Endothelial cell of umbilical vein (primary cell): ENCODE data around the gene KRTAP6-1. TPM values are rescaled to one million over a fixed set of nuclear protein-coding genes. Genes with fewer than 3 reads are reported as not detected.

Source experiments
- BruUV-seq: library from RNA; stranded (reverse); fragments of 400-500 nt; replicated peaks from 2 replicates; lab custom pipeline; 2021; lab: Mats Ljungman, UMichigan
- CTCF ChIA-PET: fragments of 300-600, 350-600 bp; sonication (Branson Sonifier 250); formaldehyde crosslinking; loops from one replicate; lab custom pipeline; 2021; ENCODE audit warnings: antibody characterized with exemption, inconsistent platforms; lab: Charles Lee
- POLR2A ChIA-PET: fragments of 300-600, 350-600 bp; sonication (Branson Sonifier 250); formaldehyde crosslinking; loops from one replicate; lab custom pipeline; 2021; ENCODE audit warnings: antibody characterized with exemption, inconsistent platforms; lab: Charles Lee
- DNase-seq: peaks from one replicate; pipeline ENCODE4 v3.0.0-alpha.2; 2011; ENCODE audit warnings: low read depth, low spot score
- FAIRE-seq: peaks from 2 replicates; lab custom pipeline; 2011; peaks lifted over from hg19 to GRCh38; lab: Jason Lieb, UNC
- H2AFZ ChIP-seq: 2 replicates; pipeline ENCODE4 v1.6.0; 2012; ENCODE audit warnings: low read depth, low read length, control low read depth, inconsistent platforms
- H3K27ac ChIP-seq: 2 replicates; pipeline ENCODE4 v1.5.1; 2011; ENCODE audit warnings: low read depth, mild to moderate bottlenecking, control low read depth, low read length, moderate library complexity; ENCODE audit not compliant: insufficient read depth
- H3K27me3 ChIP-seq, 2 experiments: 2 replicates each; pipeline versions ENCODE4 v1.6.0 to v1.6.1; 2011; ENCODE audit warnings: low read length in 2 of 2, mixed read lengths in 1 of 2; ENCODE audit not compliant: control insufficient read depth in 2 of 2, insufficient read depth in 2 of 2
- H3K36me3 ChIP-seq, 2 experiments: 2 replicates in 1 of 2; 3 replicates in 1 of 2; pipeline ENCODE4 v1.5.1; 2011; ENCODE audit warnings: low read length in 2 of 2, mild to moderate bottlenecking in 1 of 2, moderate library complexity in 1 of 2; ENCODE audit not compliant: control insufficient read depth in 2 of 2, insufficient read depth in 2 of 2; ENCODE audit errors: extremely low read depth in 1 of 2
- H3K4me1 ChIP-seq: 3 replicates; pipeline ENCODE4 v1.5.1; 2011; ENCODE audit warnings: mild to moderate bottlenecking, low read length; ENCODE audit not compliant: control insufficient read depth, insufficient read depth; ENCODE audit errors: extremely low read depth
- H3K4me2 ChIP-seq: 2 replicates; pipeline ENCODE4 v1.6.1; 2011; ENCODE audit warnings: low read length, control low read depth, mixed read lengths; ENCODE audit not compliant: insufficient read depth
- H3K4me3 ChIP-seq, 3 experiments: fragments of 200-600 bp in 1 of 3; sonication (generic), shearing (Covaris generic) in 1 of 3; replicated peaks in 1 of 3; 2 replicates each; pipeline ENCODE4 v1.5.1; 2011 to 2016; ENCODE audit warnings: control low read depth in 3 of 3, low read length in 3 of 3, mild to moderate bottlenecking in 2 of 3, inconsistent platforms in 1 of 3, low read depth in 1 of 3, moderate library complexity in 1 of 3; ENCODE audit not compliant: insufficient read depth in 1 of 3
- H3K79me2 ChIP-seq: 2 replicates; pipeline ENCODE4 v1.6.0; 2012; ENCODE audit warnings: low read length, inconsistent platforms; ENCODE audit not compliant: control insufficient read depth, insufficient read depth
- H3K9ac ChIP-seq: replicated peaks from 2 replicates; pipeline ENCODE3; 2011; ENCODE audit warnings: low read length, control low read depth; ENCODE audit not compliant: insufficient read depth; ENCODE audit errors: extremely low read depth
- H3K9me1 ChIP-seq: replicated peaks from 3 replicates; pipeline ENCODE4 v1.6.0; 2011; ENCODE audit warnings: mild to moderate bottlenecking, low read length; ENCODE audit not compliant: control insufficient read depth, insufficient read depth; ENCODE audit errors: extremely low read depth
- H3K9me3 ChIP-seq: replicated peaks from 2 replicates; pipeline ENCODE4 v1.5.1; 2012; ENCODE audit warnings: low read length, inconsistent platforms; ENCODE audit not compliant: control insufficient read depth, insufficient read depth
- H4K20me1 ChIP-seq: replicated peaks from 2 replicates; pipeline ENCODE3; 2011; ENCODE audit warnings: mild to moderate bottlenecking, low read length; ENCODE audit not compliant: control insufficient read depth, insufficient read depth; ENCODE audit errors: extremely low read depth
- EZH2 ChIP-seq: IDR thresholded peaks from 2 replicates; pipeline ENCODE4 v1.6.1; 2012; ENCODE audit warnings: borderline replicate concordance, low read depth, mild to moderate bottlenecking, moderate library complexity, low read length, inconsistent platforms; ENCODE audit not compliant: severe bottlenecking
- FOS ChIP-seq: IDR thresholded peaks from 2 replicates; pipeline ENCODE4 v1.6.1; 2011; ENCODE audit warnings: mild to moderate bottlenecking, low read length, moderate library complexity, borderline replicate concordance; ENCODE audit not compliant: insufficient read depth
- GATA2 ChIP-seq: IDR thresholded peaks from 2 replicates; pipeline ENCODE4 v1.7.0; 2011; ENCODE audit warnings: low read depth, mild to moderate bottlenecking, moderate library complexity, mixed read lengths, low read length; ENCODE audit not compliant: insufficient read length, insufficient read depth
- JUN ChIP-seq: IDR thresholded peaks from 2 replicates; pipeline ENCODE4 v1.6.1; 2011; ENCODE audit warnings: borderline replicate concordance, low read depth; ENCODE audit not compliant: insufficient read length, insufficient read depth
- MYC ChIP-seq: IDR thresholded peaks from one replicate; pipeline ENCODE4 v1.6.1; 2011; ENCODE audit warnings: mild to moderate bottlenecking, low read depth, low read length
- POLR2A ChIP-seq: IDR thresholded peaks from 2 replicates; pipeline ENCODE4 v1.6.1; 2012; ENCODE audit warnings: low read depth, mild to moderate bottlenecking, control low read depth, low read length
- POLR2AphosphoS5 ChIP-seq: IDR thresholded peaks from 2 replicates; pipeline ENCODE4 v1.6.1; 2012; ENCODE audit warnings: low read depth, mild to moderate bottlenecking, control low read depth, low read length, moderate library complexity; ENCODE audit not compliant: insufficient read depth
- dilution Hi-C: fragments of 300-500 bp; cut with MboI; formaldehyde crosslinking; loops from one replicate; pipeline ENCODE4 v1.15.0; 2019; ENCODE audit warnings: low sequenced_read_pairs; ENCODE audit not compliant: extremely low pct_ligation_motif_present
- intact Hi-C: fragments of 100-400 bp; cut with micrococcal nuclease; formaldehyde crosslinking; loops from one replicate; pipeline ENCODE4 v1.10.0; 2022
- polyA plus RNA-seq, 4 experiments: library from polyadenylated mRNA; depleted of rRNA in 3 of 4; stranded (reverse) in 3 of 4; unstranded in 1 of 4; fragments of >200 nt; gene quantifications; 2 replicates each; pipeline versions ENCODE4 v1.2.1 to v1.2.3, GENCODE V29; 2011 to 2012; ENCODE audit warnings: missing spikeins in 1 of 4
- total RNA-seq: library from RNA; stranded (reverse); gene quantifications from 2 replicates; pipeline ENCODE4 v1.2.3, GENCODE V29; 2021
- TF ChIP-seq, protein P1 (sequence below): IDR thresholded peaks from 2 replicates; pipeline ENCODE4 v1.6.1; 2011; ENCODE audit not compliant: insufficient read depth, insufficient read length
- TF ChIP-seq, protein P2 (sequence below), 2 donors: IDR thresholded peaks; 1 replicate in 1 of 2; 2 replicates in 1 of 2; pipeline ENCODE4 v1.5.1; 2011; ENCODE audit warnings: low read length in 2 of 2, mild to moderate bottlenecking in 2 of 2, moderate library complexity in 2 of 2, control low read depth in 1 of 2, inconsistent platforms in 1 of 2, low read depth in 1 of 2; ENCODE audit not compliant: insufficient read depth in 1 of 2; ENCODE audit errors: extremely low read depth in 1 of 2

Gene KRTAP6-1
- total and polyA plus RNA-seq, 2 donors (not counting 3 experiments of a cell fraction or from before 2014, with no cell fraction given), result not detected

DNA sequence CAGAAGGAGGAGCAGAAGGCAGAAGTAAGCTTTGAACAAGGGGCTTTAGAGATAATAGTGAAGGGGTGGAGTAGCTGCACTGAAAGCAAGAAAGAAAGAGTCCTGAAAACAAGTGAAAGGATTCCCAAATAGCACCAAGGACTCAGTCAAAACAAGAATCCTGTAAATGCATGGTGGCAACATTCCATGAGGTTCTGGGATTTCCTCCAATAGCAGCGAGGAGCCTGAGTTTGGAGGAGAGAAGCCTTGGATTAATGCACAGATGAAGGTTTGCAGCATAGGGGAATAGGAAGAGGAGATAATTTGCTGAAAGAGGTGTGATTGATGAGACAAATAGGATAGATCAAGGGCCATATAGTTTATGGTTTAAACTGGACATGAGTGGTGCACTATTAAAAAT is 34.4 kb downstream of the KRTAP6-1 start:
- no peak overlapping the region for H3K4me2 ChIP-seq
- intact Hi-C loops, result no loop called here
- ChIA-PET POLR2A (no interaction called here), CTCF (no interaction called here)
- H3K9ac ChIP-seq, result no peak overlapping the region
- no peak for FAIRE-seq
- no peaks in the 10 kb centered on the region for H3K9me1 ChIP-seq
- TF ChIP-seq, protein P1, sequence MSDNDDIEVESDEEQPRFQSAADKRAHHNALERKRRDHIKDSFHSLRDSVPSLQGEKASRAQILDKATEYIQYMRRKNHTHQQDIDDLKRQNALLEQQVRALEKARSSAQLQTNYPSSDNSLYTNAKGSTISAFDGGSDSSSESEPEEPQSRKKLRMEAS, result no peak
- no peak for TF ChIP-seq EZH2
- TF ChIP-seq POLR2AphosphoS5, result no peak
- TF ChIP-seq, protein P2, sequence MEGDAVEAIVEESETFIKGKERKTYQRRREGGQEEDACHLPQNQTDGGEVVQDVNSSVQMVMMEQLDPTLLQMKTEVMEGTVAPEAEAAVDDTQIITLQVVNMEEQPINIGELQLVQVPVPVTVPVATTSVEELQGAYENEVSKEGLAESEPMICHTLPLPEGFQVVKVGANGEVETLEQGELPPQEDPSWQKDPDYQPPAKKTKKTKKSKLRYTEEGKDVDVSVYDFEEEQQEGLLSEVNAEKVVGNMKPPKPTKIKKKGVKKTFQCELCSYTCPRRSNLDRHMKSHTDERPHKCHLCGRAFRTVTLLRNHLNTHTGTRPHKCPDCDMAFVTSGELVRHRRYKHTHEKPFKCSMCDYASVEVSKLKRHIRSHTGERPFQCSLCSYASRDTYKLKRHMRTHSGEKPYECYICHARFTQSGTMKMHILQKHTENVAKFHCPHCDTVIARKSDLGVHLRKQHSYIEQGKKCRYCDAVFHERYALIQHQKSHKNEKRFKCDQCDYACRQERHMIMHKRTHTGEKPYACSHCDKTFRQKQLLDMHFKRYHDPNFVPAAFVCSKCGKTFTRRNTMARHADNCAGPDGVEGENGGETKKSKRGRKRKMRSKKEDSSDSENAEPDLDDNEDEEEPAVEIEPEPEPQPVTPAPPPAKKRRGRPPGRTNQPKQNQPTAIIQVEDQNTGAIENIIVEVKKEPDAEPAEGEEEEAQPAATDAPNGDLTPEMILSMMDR (IDR thresholded peaks at IDR 0.05; ENCODE audit: extremely low read depth in 1 of 2, insufficient read depth in 1 of 2, low read depth in 1 of 2, low read length in 2 of 2), result no peak
- TF ChIP-seq JUN, result no peak
- TF ChIP-seq MYC, result no peak
- no peak for TF ChIP-seq POLR2A
- TF ChIP-seq FOS, result no peak
- no peak for TF ChIP-seq GATA2
- BruUV-seq, result no TSS peak
- no peaks in the 10 kb centered on the region for H3K79me2 ChIP-seq
- dilution Hi-C loops, result no loop called here
- DNase-seq, result no peak
- no peaks in the 10 kb centered on the region for H3K36me3 ChIP-seq
- no peaks in the 10 kb centered on the region for H3K27me3 ChIP-seq
- H3K4me1 ChIP-seq, result no peaks in the 10 kb centered on the region
- H3K27ac ChIP-seq, result no peak overlapping the region
- H3K9me3 ChIP-seq, result no peaks in the 10 kb centered on the region
- no peak overlapping the region for H3K4me3 ChIP-seq
- no peak overlapping the region for H2AFZ ChIP-seq
- H4K20me1 ChIP-seq, result no peaks in the 10 kb centered on the region
